HL-60 (cell line): ENCODE data around the gene OR6A2.

Source experiments
- DNase-seq, 2 experiments: peaks; one replicate each; pipeline ENCODE4 v3.0.0-alpha.2; 2010 to 2020; ENCODE audit warnings: low read depth in 1 of 2, low spot score in 1 of 2
- H3K27ac ChIP-seq: fragments of 250-450 bp; sonication (Bioruptor Pico); replicated peaks from 2 replicates; pipeline ENCODE4 v1.5.1; 2020; ENCODE audit warnings: mild to moderate bottlenecking, moderate library complexity
- H3K27me3 ChIP-seq: fragments of 250-450 bp; sonication (Bioruptor Pico); 2 replicates; pipeline ENCODE4 v1.5.1; 2021; ENCODE audit warnings: mild to moderate bottlenecking, moderate library complexity; ENCODE audit not compliant: insufficient read depth, poor library complexity, severe bottlenecking
- H3K4me3 ChIP-seq: replicated peaks from 2 replicates; pipeline ENCODE4 v1.5.1; 2011; ENCODE audit warnings: mild to moderate bottlenecking, control low read depth, low read length; ENCODE audit not compliant: insufficient read depth
- CTCF ChIP-seq: IDR thresholded peaks from one replicate; pipeline ENCODE4 v1.5.1; 2011; ENCODE audit warnings: low read length, control low read depth, inconsistent platforms; ENCODE audit not compliant: insufficient read depth
- GABPA ChIP-seq: IDR thresholded peaks from 2 replicates; pipeline ENCODE4 v1.6.1; 2012; ENCODE audit warnings: low read depth
- POLR2AphosphoS5 ChIP-seq: IDR thresholded peaks from 2 replicates; pipeline ENCODE4 v1.6.1; 2012; ENCODE audit warnings: low read depth
- REST ChIP-seq: IDR thresholded peaks from 2 replicates; pipeline ENCODE4 v1.6.1; 2012; ENCODE audit warnings: low read depth; ENCODE audit not compliant: insufficient replicate concordance
- SPI1 ChIP-seq: IDR thresholded peaks from 2 replicates; pipeline ENCODE4 v1.6.1; 2012; ENCODE audit warnings: low read depth, mild to moderate bottlenecking, borderline replicate concordance

OR6A2 gene

DNA sequence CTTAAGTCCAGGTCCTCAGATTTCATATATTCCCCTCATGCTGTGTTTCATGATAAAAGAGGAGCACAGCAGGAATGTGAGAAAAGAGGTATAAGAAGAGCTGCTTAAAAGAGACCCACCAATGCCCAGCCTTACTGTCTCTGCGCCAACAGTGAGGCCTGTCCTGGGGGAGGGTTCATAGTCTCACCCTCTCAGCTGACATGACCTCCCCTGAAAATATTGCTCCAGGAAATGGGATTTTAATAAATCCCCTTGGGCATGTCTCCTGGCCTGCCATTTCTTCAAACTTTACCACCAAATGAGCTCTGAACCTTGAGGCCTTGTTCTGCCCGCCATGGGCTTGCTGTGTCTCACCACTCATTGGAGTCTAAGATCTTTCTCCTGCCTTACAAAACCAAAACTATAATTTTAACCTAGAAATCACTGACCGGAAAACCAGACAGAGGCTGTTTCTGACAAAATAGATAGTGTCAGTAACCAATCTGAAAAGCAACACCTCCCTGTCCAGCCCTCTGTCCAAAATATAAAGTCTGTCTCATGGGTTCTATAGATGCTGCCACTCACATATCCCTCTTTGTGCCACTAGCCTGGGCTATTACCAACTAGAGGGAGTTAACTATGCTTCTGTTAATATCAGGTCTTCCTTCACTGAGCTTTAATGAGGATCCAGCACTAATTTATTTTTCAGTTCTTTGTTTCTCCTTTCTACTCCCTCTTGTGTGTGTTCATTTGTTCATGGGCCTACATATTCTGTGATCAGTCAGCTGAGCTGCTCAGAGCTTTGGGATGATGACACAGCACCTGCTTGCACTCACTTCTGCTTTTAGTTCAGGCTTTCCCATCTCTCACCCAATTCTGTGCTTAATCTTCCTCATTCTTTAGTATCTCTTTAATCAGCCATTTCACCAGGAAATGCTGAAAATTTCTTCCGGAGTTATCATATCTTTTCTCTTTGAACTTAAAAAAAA is 27.3 kb downstream of the OR6A2 start, which contains the start of gene OR2AG2:
Gene OR2AG2 (minus strand): TSS at position 51 of the 968 bp plus-strand sequence. CDS start 3,019 bp downstream, outside the sequence.
- peak; percentile 7 to 80 for DNase-seq
- Histone ChIP-seq H3K27me3 (no peaks in the 10 kb centered on the region), H3K27ac (peak within 1 kb of the TSS; percentile 16; the same call in 1 of the 2 replicates), H3K4me3 (no peak within 1 kb of the TSS)
- TF ChIP-seq SPI1 (peak; percentile 97), CTCF (no peak)

GRCh38 chr11:6757373-6757967 is 42.0 kb downstream of the OR6A2 start:
- DNase-seq, result peak in 1 of 2 experiments; percentile 55
- Histone ChIP-seq H3K27me3 (no peaks in the 10 kb centered on the region), H3K4me3 (no peak overlapping the region), H3K27ac (no peak overlapping the region)
- TF ChIP-seq SPI1 (no peak), CTCF (peak; percentile 35), GABPA (no peak), REST (no peak), POLR2AphosphoS5 (no peak)

DNA sequence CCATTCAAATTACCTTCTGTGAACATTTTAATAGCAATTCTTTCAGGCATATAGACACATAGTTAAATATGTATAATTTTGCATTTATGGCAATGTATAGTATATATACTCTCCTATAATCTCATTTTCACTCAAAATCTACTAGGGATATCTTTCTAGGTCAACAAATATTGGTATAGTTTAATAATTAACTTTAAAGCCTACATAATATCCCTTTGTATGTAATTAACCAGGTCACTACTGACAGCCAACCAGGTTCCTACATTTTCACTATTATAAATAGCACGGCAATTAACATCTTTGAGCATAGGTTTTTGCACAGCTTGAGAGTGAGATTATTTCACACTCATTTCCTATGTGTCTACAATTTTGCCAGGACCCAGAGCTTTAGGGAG is 43.5 kb downstream of the OR6A2 start:
- no peak for TF ChIP-seq POLR2AphosphoS5
- TF ChIP-seq CTCF, result no peak
- TF ChIP-seq GABPA, result no peak
- no peak for TF ChIP-seq REST
- Histone ChIP-seq H3K27me3 (no peaks in the 10 kb centered on the region), H3K27ac (no peak overlapping the region), H3K4me3 (no peak overlapping the region)
- no peak for DNase-seq
